Breast epithelium (tissue), 3 donors: ENCODE data around the gene KLK14.

Experiments used
- CTCF ChIP-seq, 3 donors: fragments of 450-650 bp; IDR thresholded peaks; one replicate each; pipeline ENCODE4 v1.5.1; 2016 to 2017; ENCODE audit warnings: antibody characterized with exemption in 3 of 3, mild to moderate bottlenecking in 3 of 3, moderate library complexity in 3 of 3
- POLR2A ChIP-seq: fragments of 450-650 bp; IDR thresholded peaks from one replicate; pipeline ENCODE4 v1.6.1; 2016; ENCODE audit warnings: antibody characterized with exemption, mild to moderate bottlenecking, moderate library complexity
- POLR2AphosphoS5 ChIP-seq, 3 donors: sonication (generic); formaldehyde crosslinking; IDR thresholded peaks; one replicate each; pipeline ENCODE4 v1.6.1; 2017; ENCODE audit warnings: antibody characterized with exemption in 3 of 3

GRCh38 chr19:51086153-51086850, 3.6 kb upstream of the KLK14 start:
- no peak for TF ChIP-seq CTCF (IDR thresholded peaks at IDR 0.05)
- no peak for TF ChIP-seq POLR2A
- TF ChIP-seq POLR2AphosphoS5 (IDR thresholded peaks at IDR 0.05): no peak
